K562 (cell line): ENCODE measurements around the gene BBC3. TPM values are rescaled to one million over a fixed set of nuclear protein-coding genes. Genes with fewer than 3 reads are reported as not detected.
A peak's percentile ranks its signal among the peaks of the same experiment; 100 is the strongest.

Experiments used
- GTF2B ChIP-seq: IDR thresholded peaks from 2 replicates; pipeline ENCODE4 v1.6.1; 2011; ENCODE audit not compliant: insufficient read length; ENCODE audit errors: extremely low read depth
- GTF2E2 ChIP-seq: fragments of 200-800 bp; sonication (Bioruptor generic); IDR thresholded peaks from 2 replicates; pipeline ENCODE4 v1.6.1; 2016; ENCODE audit warnings: missing genetic modification characterization, missing compliant biosample characterization
- KDM2B ChIP-seq: fragments of 250-450 bp; sonication (Bioruptor Pico); IDR thresholded peaks from 2 replicates; pipeline ENCODE4 v1.8.0; 2021; ENCODE audit warnings: mild to moderate bottlenecking, moderate library complexity
- MGA ChIP-seq: fragments of 450-650 bp; IDR thresholded peaks from 2 replicates; pipeline ENCODE4 v1.6.1; 2016; ENCODE audit warnings: mild to moderate bottlenecking, moderate library complexity
- MXD1 ChIP-seq: fragments of 250-450 bp; sonication (Bioruptor Pico); IDR thresholded peaks from 2 replicates; pipeline ENCODE4 v1.8.0; 2021; ENCODE audit warnings: borderline replicate concordance, mild to moderate bottlenecking, moderate library complexity; ENCODE audit not compliant: poor library complexity, severe bottlenecking
- RBM39 ChIP-seq: fragments of 200-400 bp; formaldehyde crosslinking; optimal IDR thresholded peaks from 2 replicates; pipeline ENCODE3; 2018; ENCODE audit warnings: low read depth, low read length
- TBP ChIP-seq: optimal IDR thresholded peaks from 2 replicates; pipeline ENCODE3; 2011; ENCODE audit warnings: low read depth, low read length, improper control_type of control experiment
- ZBTB34 ChIP-seq: fragments of 250-450 bp; sonication (Bioruptor Pico); IDR thresholded peaks from 2 replicates; pipeline ENCODE4 v1.8.0; 2021; ENCODE audit warnings: mild to moderate bottlenecking, moderate library complexity
- ZNF232 ChIP-seq: sonication (generic); formaldehyde crosslinking; IDR thresholded peaks from 2 replicates; pipeline ENCODE4 v1.8.0; 2022; ENCODE audit warnings: mild to moderate bottlenecking, missing genetic modification reagents
- ZNF354B ChIP-seq: fragments of 250-450 bp; sonication (Bioruptor Pico); IDR thresholded peaks from 2 replicates; pipeline ENCODE4 v1.4.0; 2020
- ZNF41 ChIP-seq: fragments of 250-450 bp; sonication (Bioruptor Pico); conservative IDR thresholded peaks from 2 replicates; pipeline ENCODE4 v1.4.0; 2020; ENCODE audit warnings: mild to moderate bottlenecking
- polyA plus RNA-seq, 8 experiments: library from polyadenylated mRNA; depleted of rRNA in 4 of 8; stranded (reverse) in 5 of 8; unstranded in 3 of 8; fragments of >200 nt; fragmentation: Nextera tagmentation in 2 of 8; fragmentation: Illumina TruSeq in 1 of 8; extraction: Ambion mirVana in 2 of 8; extraction: Trizol in 1 of 8; gene quantifications; 2 replicates each; pipeline versions ENCODE4 v1.2.1 to v1.2.3, GENCODE V29; 2011 to 2014; ENCODE audit warnings: inconsistent platforms in 1 of 8, missing spikeins in 1 of 8
- total RNA-seq, 7 experiments: library from RNA; depleted of rRNA in 6 of 7; stranded (reverse); fragments of >200 nt in 6 of 7; fragmentation: Illumina TruSeq in 2 of 7; extraction: Trizol in 2 of 7; gene quantifications; 2 replicates each; pipeline versions ENCODE4 v1.2.1 to v1.2.3, GENCODE V29; 2011 to 2021; ENCODE audit warnings: low replicate concordance in 1 of 7

The BBC3 gene
- total and polyA plus RNA-seq, 9 of the 15 experiments (the other 6 are each of a cell fraction or from before 2014, with no cell fraction given) = 0.15 to 30.7 (median 4.8) TPM

GRCh38 chr19:47274891-47275761, 44.1 kb upstream of the BBC3 start (continued):
- TF ChIP-seq MGA (peak; percentile 60), MXD1 (CRISPR knock-in tag) (no peak), ZBTB34 (CRISPR knock-in tag) (no peak), KDM2B (CRISPR knock-in tag) (no peak), GTF2B (no peak), GTF2E2 (tag) (no peak), ZNF354B (no peak), ZNF232 (CRISPR knock-in tag) (no peak), TBP (no peak), ZNF41 (CRISPR knock-in tag) (no peak), RBM39 (no peak)
